ENCODE measurements around the gene ATM. TPM values are rescaled to one million over a fixed set of nuclear protein-coding genes. Genes with fewer than 3 reads are reported as not detected.

ATM gene
- total RNA-seq, 2 donors from 2014 or later: 128 to 134 TPM

GRCh38 chr11:108224366-108224765 is 1.5 kb downstream of the ATM start:
- peaks cover 45% of the 10 kb centered on the region for H3K4me1 ChIP-seq
- ATAC-seq: no peak
- DNase-seq: no peak
- peaks cover 0 to 5% of the 10 kb centered on the region in 2 donors for H3K36me3 ChIP-seq (replicated peaks in 1 of 2; ENCODE audit: insufficient read depth in 1 of 2, low read depth in 2 of 2)
- no peaks in the 10 kb centered on the region for H3K27me3 ChIP-seq
- peak overlapping the region in 3 of 4 donors; percentile 87 to 96 (median 91) for H3K27ac ChIP-seq
- 39 to 51% methylated on average over 4 of the region's 4 CpGs for WGBS, 2 donors
- peak overlapping the region; percentile 75 to 87 for H3K4me3 ChIP-seq
- intact Hi-C loops (cut with DNase I): no loop called here
- H3K9me3 ChIP-seq: no peaks in the 10 kb centered on the region
- TF ChIP-seq POLR2A (IDR thresholded peaks at IDR 0.05): no peak
- TF ChIP-seq, protein P1, sequence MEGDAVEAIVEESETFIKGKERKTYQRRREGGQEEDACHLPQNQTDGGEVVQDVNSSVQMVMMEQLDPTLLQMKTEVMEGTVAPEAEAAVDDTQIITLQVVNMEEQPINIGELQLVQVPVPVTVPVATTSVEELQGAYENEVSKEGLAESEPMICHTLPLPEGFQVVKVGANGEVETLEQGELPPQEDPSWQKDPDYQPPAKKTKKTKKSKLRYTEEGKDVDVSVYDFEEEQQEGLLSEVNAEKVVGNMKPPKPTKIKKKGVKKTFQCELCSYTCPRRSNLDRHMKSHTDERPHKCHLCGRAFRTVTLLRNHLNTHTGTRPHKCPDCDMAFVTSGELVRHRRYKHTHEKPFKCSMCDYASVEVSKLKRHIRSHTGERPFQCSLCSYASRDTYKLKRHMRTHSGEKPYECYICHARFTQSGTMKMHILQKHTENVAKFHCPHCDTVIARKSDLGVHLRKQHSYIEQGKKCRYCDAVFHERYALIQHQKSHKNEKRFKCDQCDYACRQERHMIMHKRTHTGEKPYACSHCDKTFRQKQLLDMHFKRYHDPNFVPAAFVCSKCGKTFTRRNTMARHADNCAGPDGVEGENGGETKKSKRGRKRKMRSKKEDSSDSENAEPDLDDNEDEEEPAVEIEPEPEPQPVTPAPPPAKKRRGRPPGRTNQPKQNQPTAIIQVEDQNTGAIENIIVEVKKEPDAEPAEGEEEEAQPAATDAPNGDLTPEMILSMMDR (IDR thresholded peaks at IDR 0.05): no peak

DNA sequence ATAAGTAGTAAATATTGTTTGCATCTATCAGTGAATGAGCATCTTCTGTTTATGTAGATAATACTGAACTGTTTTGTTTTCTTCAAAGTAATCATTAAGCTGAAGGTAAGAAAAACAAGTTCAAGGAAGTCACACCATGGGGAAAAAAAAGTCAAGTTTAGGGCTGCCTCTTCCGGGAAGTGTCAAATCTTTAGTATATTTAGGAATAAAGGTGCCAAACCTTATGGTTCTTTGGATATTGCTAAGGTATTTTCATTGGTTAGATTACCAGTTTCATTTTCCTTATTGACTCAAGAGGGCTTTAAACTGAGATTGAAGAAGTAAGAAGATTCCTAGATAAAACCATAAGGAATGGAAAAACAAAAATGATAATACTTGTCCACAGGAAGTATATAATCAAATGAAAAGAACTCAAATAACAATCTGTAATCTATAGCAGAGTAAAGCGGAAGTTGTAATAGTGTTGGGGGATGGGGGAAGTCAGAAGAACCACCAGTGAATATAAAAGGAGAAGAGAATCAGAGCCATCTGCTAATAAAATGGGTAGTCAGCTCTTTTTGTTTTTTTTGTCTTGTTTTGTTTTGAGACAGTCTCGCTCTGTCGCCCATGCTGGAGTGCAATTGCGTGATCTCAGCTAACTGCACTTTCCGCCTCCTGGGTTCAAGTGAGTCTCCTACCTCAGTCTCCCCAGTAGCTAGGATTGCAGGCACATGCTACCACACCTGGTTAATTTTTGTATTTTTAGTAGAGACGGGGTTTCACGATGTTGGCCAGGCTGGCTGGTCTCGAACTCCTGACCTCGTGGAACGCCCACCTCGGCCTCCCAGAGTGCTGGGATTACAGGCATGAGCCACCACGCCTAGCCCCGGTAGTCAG is 2.3 kb downstream of the ATM start:
- 88 to 92% methylated on average over 14 of the region's 14 CpGs for WGBS, 2 donors
- intact Hi-C loops (cut with DNase I): no loop called here
- Histone ChIP-seq H3K4me1 (peaks cover 38% of the 10 kb centered on the region), H3K27ac (peak overlapping the region in 1 of 4 donors; percentile 87), H3K27me3 (no peaks in the 10 kb centered on the region), H3K4me3 (no peak overlapping the region), H3K36me3 (replicated peaks in 1 of 2; ENCODE audit: insufficient read depth in 1 of 2, low read depth in 2 of 2) (peaks cover 0 to 9% of the 10 kb centered on the region in 2 donors), H3K9me3 (no peaks in the 10 kb centered on the region)
- ATAC-seq (no peak), DNase-seq (no peak)
- no peak for TF ChIP-seq POLR2A (IDR thresholded peaks at IDR 0.05)
- TF ChIP-seq, protein P1 (IDR thresholded peaks at IDR 0.05): no peak

GRCh38 chr11:108226036-108226435 is 3.2 kb downstream of the ATM start:
- Histone ChIP-seq H3K27ac (peak overlapping the region in 1 of 4 donors; percentile 56), H3K4me3 (no peak overlapping the region), H3K9me3 (no peaks in the 10 kb centered on the region), H3K27me3 (no peaks in the 10 kb centered on the region), H3K36me3 (replicated peaks in 1 of 2; ENCODE audit: insufficient read depth in 1 of 2, low read depth in 2 of 2) (peaks cover 0 to 16% of the 10 kb centered on the region in 2 donors), H3K4me1 (peaks cover 29% of the 10 kb centered on the region)
- no peak for ATAC-seq
- WGBS, 2 donors: 81 to 82% methylated on average over 2 of the region's 2 CpGs
- intact Hi-C loops (cut with DNase I): no loop called here
- TF ChIP-seq, protein P1 (IDR thresholded peaks at IDR 0.05): no peak
- no peak for TF ChIP-seq POLR2A (IDR thresholded peaks at IDR 0.05)
- DNase-seq: no peak

- no peak overlapping the region for H3K27ac ChIP-seq
- H3K36me3 ChIP-seq (replicated peaks in 1 of 2; ENCODE audit: insufficient read depth in 1 of 2, low read depth in 2 of 2): peaks cover 0 to 19% of the 10 kb centered on the region in 2 donors
- H3K27me3 ChIP-seq: no peaks in the 10 kb centered on the region
- peaks cover 24% of the 10 kb centered on the region for H3K4me1 ChIP-seq
- no peak for DNase-seq
- no peak for TF ChIP-seq POLR2A (IDR thresholded peaks at IDR 0.05)
- TF ChIP-seq, protein P1 (IDR thresholded peaks at IDR 0.05): no peak
- no peak overlapping the region for H3K4me3 ChIP-seq
- no peak for ATAC-seq
- H3K9me3 ChIP-seq: no peaks in the 10 kb centered on the region
- 94% methylated on average over 2 of the region's 2 CpGs for WGBS, 2 donors
- intact Hi-C loops (cut with DNase I): no loop called here
Observed at GRCh38 chr11:108228251-108228650, 5.4 kb downstream of the ATM start.

Measured in body of pancreas (tissue), 4 donors.